ENCODE results near the gene MRTFA.
"Not testable (repeated sequence)": the region's sequence is repeated elsewhere in the genome, so short reads cannot be mapped to it uniquely, and the experiment has no call there.

Gene MRTFA

DNA sequence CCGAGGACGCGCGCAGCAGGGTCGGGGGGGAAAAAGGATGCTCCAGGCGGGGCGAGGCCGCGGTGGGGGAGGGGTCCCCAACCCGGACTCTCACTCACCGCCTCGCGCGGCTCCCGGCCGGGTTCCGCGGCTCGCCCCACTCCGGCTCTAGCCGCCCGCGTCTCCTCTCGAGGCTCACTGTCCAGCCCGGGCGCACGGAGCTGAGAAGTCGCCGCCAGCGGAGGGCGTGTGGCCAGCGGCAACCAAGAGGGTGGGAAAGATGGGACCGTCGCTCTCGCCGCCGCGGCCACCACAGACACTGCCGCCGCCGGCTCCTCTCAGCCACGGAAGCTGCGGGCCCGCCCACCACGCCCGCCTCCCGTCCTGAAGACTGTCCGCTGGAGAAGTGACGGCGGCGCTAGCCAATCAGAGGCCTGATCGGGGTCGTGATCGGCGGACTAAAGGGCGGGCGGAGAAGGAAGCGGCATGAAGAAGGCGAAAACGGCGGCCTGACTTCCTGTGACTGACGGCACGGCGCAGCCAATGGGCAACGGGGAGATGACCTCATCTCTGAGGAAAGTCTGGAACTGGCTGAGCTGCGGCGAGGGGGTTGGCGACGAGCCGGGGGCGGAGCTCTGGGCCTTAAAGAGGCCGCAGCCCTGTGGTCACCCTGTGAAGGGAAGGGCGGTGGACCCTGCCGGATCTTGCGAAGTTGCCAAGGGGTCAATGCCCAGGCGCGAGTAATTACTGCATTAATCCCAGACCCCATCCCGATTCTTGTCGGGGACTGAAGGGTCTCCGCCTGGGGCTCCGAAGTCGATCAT lies at the start of gene MRTFA:
Gene MRTFA, minus strand, starts transcription at position 340 of the 803 bp plus-strand sequence.
- DNase-seq (ENCODE audit: low read depth): peak; percentile 99

DNA sequence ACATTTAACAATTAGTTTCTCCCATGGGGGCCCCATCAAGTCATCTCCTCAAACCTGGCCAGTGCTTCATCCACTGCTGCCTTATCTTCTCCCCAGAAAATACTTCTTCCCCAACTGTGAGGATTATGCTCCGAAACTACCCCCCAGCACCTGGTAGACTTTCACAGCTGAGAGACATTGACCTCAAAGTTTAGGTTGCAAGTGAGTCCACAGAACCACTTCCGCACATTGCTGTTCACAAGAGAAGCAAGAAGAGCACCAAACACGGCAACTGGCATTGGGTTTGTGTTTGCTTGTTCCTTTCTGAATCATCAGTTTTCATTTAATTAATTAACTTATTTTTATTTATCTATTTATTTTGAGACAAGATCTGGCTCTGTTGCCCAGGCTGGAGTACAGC lies 48.9 kb upstream of the MRTFA start:
- DNase-seq (ENCODE audit: low read depth): no peak

- DNase-seq (ENCODE audit: low read depth): no peak
Observed at GRCh38 chr22:40684728-40685127, 48.2 kb upstream of the MRTFA start.

DNA sequence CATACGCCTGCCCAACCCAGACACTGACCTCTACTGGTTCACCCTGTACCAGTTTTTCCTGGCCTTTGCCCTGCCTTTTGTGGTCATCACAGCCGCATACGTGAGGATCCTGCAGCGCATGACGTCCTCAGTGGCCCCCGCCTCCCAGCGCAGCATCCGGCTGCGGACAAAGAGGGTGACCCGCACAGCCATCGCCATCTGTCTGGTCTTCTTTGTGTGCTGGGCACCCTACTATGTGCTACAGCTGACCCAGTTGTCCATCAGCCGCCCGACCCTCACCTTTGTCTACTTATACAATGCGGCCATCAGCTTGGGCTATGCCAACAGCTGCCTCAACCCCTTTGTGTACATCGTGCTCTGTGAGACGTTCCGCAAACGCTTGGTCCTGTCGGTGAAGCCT lies 44.9 kb upstream of the MRTFA start:
- no peak for DNase-seq (ENCODE audit: low read depth)

DNA sequence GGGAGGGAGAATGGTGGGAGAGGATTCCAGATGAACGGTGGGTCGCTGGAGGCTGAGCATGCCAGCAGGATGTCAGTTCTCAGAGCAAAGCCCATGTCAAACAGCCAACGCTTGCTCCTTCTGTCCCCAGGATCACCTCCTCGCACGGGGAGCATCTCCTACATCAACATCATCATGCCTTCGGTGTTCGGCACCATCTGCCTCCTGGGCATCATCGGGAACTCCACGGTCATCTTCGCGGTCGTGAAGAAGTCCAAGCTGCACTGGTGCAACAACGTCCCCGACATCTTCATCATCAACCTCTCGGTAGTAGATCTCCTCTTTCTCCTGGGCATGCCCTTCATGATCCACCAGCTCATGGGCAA lies 44.3 kb upstream of the MRTFA start:
- no peak for DNase-seq (ENCODE audit: low read depth)

DNA sequence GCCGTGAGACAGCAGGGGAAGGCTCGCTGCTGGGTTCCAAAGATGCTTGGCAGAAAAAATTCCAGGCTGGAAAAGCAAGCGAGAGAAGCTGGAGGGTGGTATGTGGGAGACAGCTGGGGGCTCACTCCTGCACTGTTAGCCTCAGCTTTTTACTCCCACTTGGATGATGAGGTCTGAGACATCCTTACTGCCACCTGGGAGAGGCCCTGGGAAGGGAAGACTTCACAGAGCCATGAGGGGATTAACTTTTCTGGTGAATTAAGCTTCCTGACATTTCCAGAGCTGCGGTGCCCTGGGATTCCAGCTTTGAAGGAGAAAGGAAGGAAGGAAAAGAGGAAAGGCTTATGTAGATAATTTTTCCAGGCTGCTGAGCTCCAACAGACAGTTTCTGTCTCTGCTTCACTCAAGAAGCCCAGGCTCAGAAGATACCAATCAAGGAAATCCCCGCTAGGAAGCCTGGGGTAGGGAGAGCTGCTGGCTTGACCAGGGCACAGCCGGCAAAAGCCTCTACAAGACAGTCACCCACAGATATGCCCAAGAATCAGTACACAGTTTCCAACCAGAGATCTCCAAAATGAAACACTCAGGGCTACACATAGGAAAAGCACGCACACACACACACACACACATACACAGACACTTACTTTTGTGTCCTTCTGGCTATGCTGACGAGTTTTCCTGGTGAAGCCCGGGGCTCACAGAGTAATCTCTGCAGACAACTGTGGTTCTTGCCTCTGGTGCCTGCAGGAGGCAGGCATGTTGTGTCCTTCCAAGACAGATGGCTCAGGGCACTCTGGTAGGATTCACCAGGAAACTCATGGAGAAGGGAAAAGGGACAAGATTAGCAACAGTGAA lies 43.7 kb upstream of the MRTFA start:
- no peak for DNase-seq (ENCODE audit: low read depth)

GRCh38 chr22:40679249-40679963 lies 42.9 kb upstream of the MRTFA start, which contains the start of gene MCHR1:
TSS of gene MCHR1 (plus strand) at chr22:40679484. CDS start at chr22:40679653, 169 bp downstream.
- no peak for DNase-seq (ENCODE audit: low read depth)

- DNase-seq (ENCODE audit: low read depth): no peak
Observed at GRCh38 chr22:40678493-40679248, 42.2 kb upstream of the MRTFA start.

GRCh38 chr22:40676644-40677043 lies 40.1 kb upstream of the MRTFA start:
- no peak for DNase-seq (ENCODE audit: low read depth)

- not testable (repeated sequence) for DNase-seq (ENCODE audit: low read depth)
Observed at GRCh38 chr22:40676166-40676565, 39.6 kb upstream of the MRTFA start.

DNA sequence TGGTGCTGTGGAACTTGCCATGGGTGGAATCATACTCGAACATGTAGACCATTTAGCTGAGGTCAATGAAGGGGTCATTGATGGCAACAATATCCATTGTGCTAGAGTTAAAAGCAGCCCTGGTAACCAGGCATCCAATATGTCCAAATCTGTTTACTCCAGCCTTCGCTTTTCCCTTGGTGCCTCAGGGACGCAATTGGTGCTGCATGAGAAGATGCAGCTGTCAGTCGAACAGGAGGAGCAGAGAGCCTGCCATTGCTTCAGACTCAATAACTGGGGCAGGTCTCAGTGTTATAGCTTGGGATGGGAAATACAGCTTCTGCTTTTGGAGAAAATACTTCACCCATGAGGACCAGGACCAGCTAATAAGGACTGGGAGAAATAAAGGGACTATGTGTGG lies 37.8 kb upstream of the MRTFA start:
- DNase-seq (ENCODE audit: low read depth): no peak

- no peak for DNase-seq (ENCODE audit: low read depth)
Observed at GRCh38 chr22:40673017-40673416, 36.5 kb upstream of the MRTFA start.

- DNase-seq (ENCODE audit: low read depth): no peak
Observed at GRCh38 chr22:40671796-40672360, 35.4 kb upstream of the MRTFA start.

GRCh38 chr22:40671369-40671768 lies 34.9 kb upstream of the MRTFA start:
- no peak for DNase-seq (ENCODE audit: low read depth)

- DNase-seq (ENCODE audit: low read depth): no peak
Observed at GRCh38 chr22:40670058-40670457, 33.5 kb upstream of the MRTFA start.

DNA sequence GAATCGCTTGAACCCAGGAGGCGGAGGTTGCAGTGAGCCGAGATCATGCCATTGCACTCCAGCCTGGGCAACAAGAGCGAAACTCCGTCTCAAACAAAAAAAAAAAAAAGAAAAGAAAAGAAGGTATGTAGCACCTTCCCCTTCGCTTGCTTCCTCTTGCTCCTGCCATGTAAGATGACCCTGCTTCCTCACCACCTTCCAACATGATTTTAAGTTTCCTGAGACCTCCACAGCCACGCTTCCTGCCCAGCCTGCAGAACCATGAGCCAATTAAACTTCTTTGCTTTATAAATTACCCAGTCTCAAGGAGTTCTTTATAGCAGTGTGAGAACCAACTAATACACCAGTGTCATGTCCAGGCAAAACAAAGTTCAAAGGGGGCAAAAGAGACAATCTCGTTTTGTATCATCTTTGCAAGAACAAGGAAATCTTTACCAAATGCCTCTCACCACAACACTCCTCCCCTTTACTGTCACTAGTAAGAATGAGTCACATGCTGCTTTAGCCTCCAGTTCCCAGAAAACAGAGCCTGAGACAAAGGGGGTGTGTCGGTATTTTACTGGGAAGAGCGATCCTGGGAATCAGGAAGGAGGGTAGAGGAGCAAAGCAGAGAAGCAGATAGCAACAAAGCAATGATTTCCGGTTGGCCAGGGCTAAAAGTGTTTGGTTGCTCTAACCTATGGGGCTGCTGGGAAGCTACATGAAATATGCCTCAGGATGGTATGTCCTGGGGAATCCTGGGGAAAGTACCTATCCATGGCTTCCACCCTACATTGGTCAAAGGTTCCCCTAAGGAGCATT lies 32.3 kb upstream of the MRTFA start:
- no peak for DNase-seq (ENCODE audit: low read depth)

DNA sequence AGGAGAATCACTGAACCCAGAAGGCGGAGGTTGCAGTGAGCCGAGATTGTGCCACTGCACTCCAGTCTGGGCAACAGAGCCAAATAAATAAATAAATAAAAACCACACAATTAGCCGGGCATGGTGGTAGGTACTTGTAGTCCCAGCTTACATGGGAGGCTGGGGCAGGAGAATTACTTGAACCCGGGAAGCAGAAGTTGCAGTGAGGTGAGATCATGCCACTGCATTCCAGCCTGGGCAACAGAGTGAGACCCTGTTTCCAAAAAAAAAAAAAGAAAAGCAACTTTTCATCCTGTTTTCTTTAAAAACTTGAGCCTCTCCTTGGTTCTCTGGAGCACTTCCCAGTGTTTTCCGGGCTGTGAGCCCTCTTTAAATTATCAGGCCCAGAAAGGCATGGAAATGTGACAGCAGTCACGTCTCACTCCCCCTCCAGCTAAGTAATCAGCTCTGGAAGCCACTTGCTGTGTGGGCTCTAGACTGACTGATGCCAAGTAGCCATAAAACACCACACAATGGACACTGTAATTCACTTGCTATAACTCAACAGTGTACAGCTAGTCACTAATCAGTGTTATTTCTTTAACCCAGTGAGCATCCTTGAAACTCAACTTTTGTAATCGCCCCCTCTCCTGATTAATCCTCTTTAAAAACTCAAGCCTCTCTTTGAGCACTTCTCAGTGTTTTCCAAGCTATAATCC lies 29.8 kb upstream of the MRTFA start:
- DNase-seq (ENCODE audit: low read depth): no peak

GRCh38 chr22:40665312-40665711 lies 28.8 kb upstream of the MRTFA start:
- DNase-seq (ENCODE audit: low read depth): no peak

DNA sequence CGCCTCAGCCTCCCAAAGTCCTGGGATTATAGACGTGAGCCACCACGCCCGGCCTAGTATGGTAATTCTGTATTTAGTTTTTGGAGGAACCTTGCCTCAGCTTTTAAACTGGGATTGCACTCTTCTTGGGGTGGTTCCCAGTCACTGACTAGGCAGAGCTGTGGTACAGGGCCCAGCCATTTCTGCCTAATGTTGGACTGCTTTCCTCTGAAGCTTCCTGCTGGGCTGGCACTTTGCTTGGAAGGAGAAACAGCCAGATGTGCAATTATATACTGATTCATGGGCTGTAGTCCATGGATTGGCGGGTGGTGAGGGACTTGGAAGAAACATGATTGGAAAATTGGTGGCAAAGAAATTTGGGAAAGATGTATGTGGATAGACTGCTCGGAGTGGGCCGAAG lies 25.2 kb upstream of the MRTFA start:
- DNase-seq (ENCODE audit: low read depth): no peak

- no peak for DNase-seq (ENCODE audit: low read depth)
Observed at GRCh38 chr22:40660730-40661129, 24.2 kb upstream of the MRTFA start.

Data from stimulated activated CD4-positive, alpha-beta T cell treated with anti-CD3 and anti-CD28 coated beads, Interleukin-2, amount 100 ng/mL, for 4 hours (primary cell).